ENCODE results near the gene CDH8.

Gene CDH8

GRCh38 chr16:61820398-61820797, 215.8 kb downstream of the CDH8 start:
- no peak overlapping the region for H3K27ac ChIP-seq
- H3K9me3 ChIP-seq (ENCODE audit: severe bottlenecking): no peaks in the 10 kb centered on the region
- H3K27me3 ChIP-seq (ENCODE audit: insufficient read depth, low read depth, severe bottlenecking): peaks cover 2% of the 10 kb centered on the region
- DNase-seq: no peak
- H3K4me3 ChIP-seq (ENCODE audit: low read depth, low read length): no peak overlapping the region
- H3K36me3 ChIP-seq: no peaks in the 10 kb centered on the region
- TF ChIP-seq, protein P1, sequence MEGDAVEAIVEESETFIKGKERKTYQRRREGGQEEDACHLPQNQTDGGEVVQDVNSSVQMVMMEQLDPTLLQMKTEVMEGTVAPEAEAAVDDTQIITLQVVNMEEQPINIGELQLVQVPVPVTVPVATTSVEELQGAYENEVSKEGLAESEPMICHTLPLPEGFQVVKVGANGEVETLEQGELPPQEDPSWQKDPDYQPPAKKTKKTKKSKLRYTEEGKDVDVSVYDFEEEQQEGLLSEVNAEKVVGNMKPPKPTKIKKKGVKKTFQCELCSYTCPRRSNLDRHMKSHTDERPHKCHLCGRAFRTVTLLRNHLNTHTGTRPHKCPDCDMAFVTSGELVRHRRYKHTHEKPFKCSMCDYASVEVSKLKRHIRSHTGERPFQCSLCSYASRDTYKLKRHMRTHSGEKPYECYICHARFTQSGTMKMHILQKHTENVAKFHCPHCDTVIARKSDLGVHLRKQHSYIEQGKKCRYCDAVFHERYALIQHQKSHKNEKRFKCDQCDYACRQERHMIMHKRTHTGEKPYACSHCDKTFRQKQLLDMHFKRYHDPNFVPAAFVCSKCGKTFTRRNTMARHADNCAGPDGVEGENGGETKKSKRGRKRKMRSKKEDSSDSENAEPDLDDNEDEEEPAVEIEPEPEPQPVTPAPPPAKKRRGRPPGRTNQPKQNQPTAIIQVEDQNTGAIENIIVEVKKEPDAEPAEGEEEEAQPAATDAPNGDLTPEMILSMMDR (IDR thresholded peaks at IDR 0.05; ENCODE audit: low read depth, low read length): no peak

DNA sequence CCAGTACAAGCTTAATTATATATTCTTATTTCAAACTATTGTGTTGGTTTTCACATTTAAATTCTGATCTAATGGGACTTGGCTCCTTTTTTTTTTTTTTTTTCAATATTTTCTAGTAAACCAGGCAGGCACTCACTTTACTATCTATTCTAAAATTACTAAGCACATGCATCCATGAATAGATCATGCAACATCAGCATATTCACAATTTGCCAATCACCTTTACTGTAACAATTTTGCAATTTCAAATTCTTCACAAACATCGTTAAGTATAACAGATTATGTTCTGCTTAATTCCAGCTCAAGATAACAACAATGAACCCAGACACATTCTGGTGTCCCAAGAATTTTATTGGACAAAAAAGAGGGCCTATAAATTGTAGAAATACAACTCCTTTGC, 217.4 kb downstream of the CDH8 start:
- H3K4me3 ChIP-seq (ENCODE audit: low read depth, low read length): no peak overlapping the region
- peaks cover 2% of the 10 kb centered on the region for H3K27me3 ChIP-seq (ENCODE audit: insufficient read depth, low read depth, severe bottlenecking)
- no peaks in the 10 kb centered on the region for H3K9me3 ChIP-seq (ENCODE audit: severe bottlenecking)
- no peak for DNase-seq
- no peak overlapping the region for H3K27ac ChIP-seq
- no peaks in the 10 kb centered on the region for H3K36me3 ChIP-seq
- TF ChIP-seq, protein P1 (IDR thresholded peaks at IDR 0.05; ENCODE audit: low read depth, low read length): no peak

DNA sequence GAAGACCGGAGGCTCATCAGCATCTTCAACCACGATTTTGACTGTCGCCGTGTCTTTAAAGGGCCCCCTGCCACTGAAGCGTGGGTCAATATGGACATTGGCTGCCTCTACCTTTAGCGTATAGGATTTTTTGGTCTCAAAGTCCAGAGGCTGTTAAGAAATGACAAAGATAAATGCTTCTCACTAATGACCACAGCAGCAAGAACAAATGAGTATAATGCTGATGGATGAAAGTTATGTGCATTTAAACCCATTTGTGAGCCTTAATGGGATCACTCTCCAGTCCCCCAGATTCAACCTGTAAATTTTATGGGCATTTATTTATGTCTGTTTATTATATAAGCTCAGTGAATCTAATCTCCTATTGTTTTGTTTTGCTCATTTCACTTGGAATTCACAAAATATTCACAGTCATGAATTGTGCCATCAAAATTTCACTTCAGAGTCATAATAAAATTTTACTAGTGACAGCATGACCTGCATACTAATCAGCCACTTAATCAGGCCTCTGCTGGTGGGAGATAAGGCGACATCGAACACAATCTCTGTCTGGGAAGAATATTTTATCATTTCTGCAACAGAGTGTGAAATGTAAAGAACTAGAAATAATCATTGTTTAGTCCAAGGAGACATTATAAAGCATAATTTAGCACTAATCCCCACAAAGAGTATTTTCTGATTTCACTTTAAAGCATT, 218.5 kb downstream of the CDH8 start:
- H3K4me3 ChIP-seq (ENCODE audit: low read depth, low read length): no peak overlapping the region
- no peaks in the 10 kb centered on the region for H3K9me3 ChIP-seq (ENCODE audit: severe bottlenecking)
- peaks cover 2% of the 10 kb centered on the region for H3K27me3 ChIP-seq (ENCODE audit: insufficient read depth, low read depth, severe bottlenecking)
- H3K27ac ChIP-seq: no peak overlapping the region
- DNase-seq: no peak
- TF ChIP-seq, protein P1 (IDR thresholded peaks at IDR 0.05; ENCODE audit: low read depth, low read length): no peak
- no peaks in the 10 kb centered on the region for H3K36me3 ChIP-seq

DNA sequence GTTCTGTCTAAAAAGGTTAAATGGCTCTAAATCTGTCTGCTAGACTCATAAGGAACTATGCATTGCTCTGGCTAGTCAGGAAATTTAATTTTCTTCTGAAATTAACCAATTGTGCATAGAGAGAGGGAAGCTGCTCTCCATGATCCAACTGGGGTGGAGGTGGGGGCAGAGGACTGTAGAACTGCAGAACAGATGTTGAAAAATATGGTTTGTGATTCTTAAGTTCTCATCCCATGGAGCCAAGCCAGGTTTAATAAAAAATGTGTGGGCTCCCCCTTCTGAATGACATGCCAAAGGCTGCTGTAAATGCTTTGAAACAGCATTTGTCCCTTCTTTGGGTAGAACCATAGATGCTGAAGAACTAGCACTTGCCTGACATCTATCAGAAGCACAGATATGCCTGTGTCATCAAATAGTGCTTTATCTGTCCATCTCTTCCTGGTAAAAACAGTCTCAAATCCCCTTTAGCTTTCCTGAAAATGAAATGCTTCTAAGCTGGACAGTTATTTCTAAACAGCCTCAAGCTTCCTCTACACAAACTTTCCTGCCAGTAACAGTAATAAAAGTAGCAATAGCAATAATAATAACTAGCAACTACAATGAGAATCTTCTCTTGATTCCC, 221.4 kb downstream of the CDH8 start:
- H3K27ac ChIP-seq: no peak overlapping the region
- no peak for DNase-seq
- H3K4me3 ChIP-seq (ENCODE audit: low read depth, low read length): no peak overlapping the region
- H3K27me3 ChIP-seq (ENCODE audit: insufficient read depth, low read depth, severe bottlenecking): no peaks in the 10 kb centered on the region
- no peaks in the 10 kb centered on the region for H3K9me3 ChIP-seq (ENCODE audit: severe bottlenecking)
- TF ChIP-seq, protein P1 (IDR thresholded peaks at IDR 0.05; ENCODE audit: low read depth, low read length): no peak
- H3K36me3 ChIP-seq: no peaks in the 10 kb centered on the region

- no peak overlapping the region for H3K4me3 ChIP-seq (ENCODE audit: low read depth, low read length)
- peaks cover 6% of the 10 kb centered on the region for H3K27me3 ChIP-seq (ENCODE audit: insufficient read depth, low read depth, severe bottlenecking)
- DNase-seq: no peak
- H3K27ac ChIP-seq: no peak overlapping the region
- H3K9me3 ChIP-seq (ENCODE audit: severe bottlenecking): no peaks in the 10 kb centered on the region
- no peaks in the 10 kb centered on the region for H3K36me3 ChIP-seq
- TF ChIP-seq, protein P1 (IDR thresholded peaks at IDR 0.05; ENCODE audit: low read depth, low read length): no peak
Measured at GRCh38 chr16:61813339-61813738, 222.9 kb downstream of the CDH8 start.
